Measurements from ENCODE around the gene PXDN.

PXDN gene

GRCh38 chr2:1675633-1676032, 68.7 kb downstream of the PXDN start:
- no peak overlapping the region for H3K4me3 ChIP-seq (ENCODE audit: low read length)
- H3K4ac ChIP-seq (ENCODE audit: low read depth, low read length): no peak overlapping the region
- H3K4me1 ChIP-seq (ENCODE audit: control insufficient read depth, low read depth, low read length): no peaks in the 10 kb centered on the region
- H3K36me3 ChIP-seq (ENCODE audit: control insufficient read depth, insufficient read depth, low read length): peaks cover 26% of the 10 kb centered on the region
- no peak overlapping the region for H2BK120ac ChIP-seq (ENCODE audit: low read depth, low read length)
- no peak overlapping the region for H3K27ac ChIP-seq (ENCODE audit: low read depth, low read length)
- H3K4me2 ChIP-seq (ENCODE audit: low read length): no peak overlapping the region
- no peak overlapping the region for H3K9ac ChIP-seq (ENCODE audit: low read length)
- no peak overlapping the region for H4K5ac ChIP-seq (ENCODE audit: low read length)
- H2BK5ac ChIP-seq (ENCODE audit: low read length): no peak overlapping the region
- no peak overlapping the region for H3K56ac ChIP-seq (ENCODE audit: low read length)
- H3K79me1 ChIP-seq (ENCODE audit: low read length): no peaks in the 10 kb centered on the region
- DNase-seq: no peak
- no CpG with 5 or more reads among the region's 8 CpGs for WGBS (ENCODE audit: extremely low coverage, insufficient coverage, low lambda C conversion rate)
- no peaks in the 10 kb centered on the region for H3K27me3 ChIP-seq (ENCODE audit: insufficient read depth, low read length, poor library complexity)
- no peak overlapping the region for H3K18ac ChIP-seq (ENCODE audit: low read length)
- H2AK5ac ChIP-seq (ENCODE audit: low read length): no peak overlapping the region
- H4K8ac ChIP-seq (ENCODE audit: low read depth, low read length): no peak overlapping the region
- H2BK15ac ChIP-seq (replicated peaks; ENCODE audit: low read depth): no peak overlapping the region
- H3K23ac ChIP-seq (ENCODE audit: low read length): no peak overlapping the region
- no peaks in the 10 kb centered on the region for H3K79me2 ChIP-seq (ENCODE audit: control insufficient read depth, insufficient read depth, low read length)

GRCh38 chr2:1674766-1675397, 69.4 kb downstream of the PXDN start:
- no peak for DNase-seq
- no peak overlapping the region for H3K18ac ChIP-seq (ENCODE audit: low read length)
- H3K56ac ChIP-seq (ENCODE audit: low read length): no peak overlapping the region
- no peak overlapping the region for H3K9ac ChIP-seq (ENCODE audit: low read length)
- H2BK15ac ChIP-seq (replicated peaks; ENCODE audit: low read depth): no peak overlapping the region
- peaks cover 25% of the 10 kb centered on the region for H3K36me3 ChIP-seq (ENCODE audit: control insufficient read depth, insufficient read depth, low read length)
- no peaks in the 10 kb centered on the region for H3K79me2 ChIP-seq (ENCODE audit: control insufficient read depth, insufficient read depth, low read length)
- no peak overlapping the region for H3K4ac ChIP-seq (ENCODE audit: low read depth, low read length)
- no peak overlapping the region for H2BK5ac ChIP-seq (ENCODE audit: low read length)
- H2AK5ac ChIP-seq (ENCODE audit: low read length): no peak overlapping the region
- H3K23ac ChIP-seq (ENCODE audit: low read length): no peak overlapping the region
- H3K79me1 ChIP-seq (ENCODE audit: low read length): no peaks in the 10 kb centered on the region
- no peak overlapping the region for H3K27ac ChIP-seq (ENCODE audit: low read depth, low read length)
- no peak overlapping the region for H3K4me3 ChIP-seq (ENCODE audit: low read length)
- no peak overlapping the region for H2BK120ac ChIP-seq (ENCODE audit: low read depth, low read length)
- H4K8ac ChIP-seq (ENCODE audit: low read depth, low read length): no peak overlapping the region
- no peak overlapping the region for H4K5ac ChIP-seq (ENCODE audit: low read length)
- no peaks in the 10 kb centered on the region for H3K27me3 ChIP-seq (ENCODE audit: insufficient read depth, low read length, poor library complexity)
- H3K4me2 ChIP-seq (ENCODE audit: low read length): no peak overlapping the region
- H3K4me1 ChIP-seq (ENCODE audit: control insufficient read depth, low read depth, low read length): no peaks in the 10 kb centered on the region
- WGBS (ENCODE audit: extremely low coverage, insufficient coverage, low lambda C conversion rate): no CpG with 5 or more reads among the region's 18 CpGs

- Histone ChIP-seq H3K27me3 (ENCODE audit: insufficient read depth, low read length, poor library complexity) (no peaks in the 10 kb centered on the region), H2AK5ac (ENCODE audit: low read length) (no peak overlapping the region), H3K4me1 (ENCODE audit: control insufficient read depth, low read depth, low read length) (no peaks in the 10 kb centered on the region), H3K9ac (ENCODE audit: low read length) (no peak overlapping the region), H2BK120ac (ENCODE audit: low read depth, low read length) (no peak overlapping the region), H2BK15ac (replicated peaks; ENCODE audit: low read depth) (no peak overlapping the region), H4K5ac (ENCODE audit: low read length) (no peak overlapping the region), H3K23ac (ENCODE audit: low read length) (no peak overlapping the region), H3K4me2 (ENCODE audit: low read length) (no peak overlapping the region), H3K4me3 (ENCODE audit: low read length) (no peak overlapping the region), H3K56ac (ENCODE audit: low read length) (no peak overlapping the region), H2BK5ac (ENCODE audit: low read length) (no peak overlapping the region), H3K27ac (ENCODE audit: low read depth, low read length) (no peak overlapping the region), H3K79me2 (ENCODE audit: control insufficient read depth, insufficient read depth, low read length) (no peaks in the 10 kb centered on the region), H3K36me3 (ENCODE audit: control insufficient read depth, insufficient read depth, low read length) (peaks cover 20% of the 10 kb centered on the region), H4K8ac (ENCODE audit: low read depth, low read length) (no peak overlapping the region), H3K4ac (ENCODE audit: low read depth, low read length) (no peak overlapping the region), H3K18ac (ENCODE audit: low read length) (no peak overlapping the region), H3K79me1 (ENCODE audit: low read length) (no peaks in the 10 kb centered on the region)
- WGBS (ENCODE audit: extremely low coverage, insufficient coverage, low lambda C conversion rate): no CpG with 5 or more reads among the region's 9 CpGs
- no peak for DNase-seq
Measured at GRCh38 chr2:1674276-1674675, 70.0 kb downstream of the PXDN start.

GRCh38 chr2:1673160-1673944, 71.0 kb downstream of the PXDN start:
- H4K5ac ChIP-seq (ENCODE audit: low read length): no peak overlapping the region
- H3K27me3 ChIP-seq (ENCODE audit: insufficient read depth, low read length, poor library complexity): no peaks in the 10 kb centered on the region
- no peak overlapping the region for H3K56ac ChIP-seq (ENCODE audit: low read length)
- H3K23ac ChIP-seq (ENCODE audit: low read length): no peak overlapping the region
- no peaks in the 10 kb centered on the region for H3K4me1 ChIP-seq (ENCODE audit: control insufficient read depth, low read depth, low read length)
- no peak overlapping the region for H2AK5ac ChIP-seq (ENCODE audit: low read length)
- no peak for DNase-seq
- no peak overlapping the region for H3K4me3 ChIP-seq (ENCODE audit: low read length)
- WGBS (ENCODE audit: extremely low coverage, insufficient coverage, low lambda C conversion rate): no CpG with 5 or more reads among the region's 18 CpGs
- peaks cover 15% of the 10 kb centered on the region for H3K36me3 ChIP-seq (ENCODE audit: control insufficient read depth, insufficient read depth, low read length)
- H3K4me2 ChIP-seq (ENCODE audit: low read length): no peak overlapping the region
- H3K79me2 ChIP-seq (ENCODE audit: control insufficient read depth, insufficient read depth, low read length): no peaks in the 10 kb centered on the region
- H2BK120ac ChIP-seq (ENCODE audit: low read depth, low read length): no peak overlapping the region
- H2BK15ac ChIP-seq (replicated peaks; ENCODE audit: low read depth): no peak overlapping the region
- H3K9ac ChIP-seq (ENCODE audit: low read length): no peak overlapping the region
- H3K27ac ChIP-seq (ENCODE audit: low read depth, low read length): no peak overlapping the region
- H3K18ac ChIP-seq (ENCODE audit: low read length): no peak overlapping the region
- no peak overlapping the region for H3K4ac ChIP-seq (ENCODE audit: low read depth, low read length)
- H4K8ac ChIP-seq (ENCODE audit: low read depth, low read length): no peak overlapping the region
- H3K79me1 ChIP-seq (ENCODE audit: low read length): no peaks in the 10 kb centered on the region
- H2BK5ac ChIP-seq (ENCODE audit: low read length): no peak overlapping the region

- Histone ChIP-seq H2BK15ac (replicated peaks; ENCODE audit: low read depth) (no peak overlapping the region), H3K79me2 (ENCODE audit: control insufficient read depth, insufficient read depth, low read length) (no peaks in the 10 kb centered on the region), H3K4me1 (ENCODE audit: control insufficient read depth, low read depth, low read length) (no peaks in the 10 kb centered on the region), H3K27ac (ENCODE audit: low read depth, low read length) (no peak overlapping the region), H3K79me1 (ENCODE audit: low read length) (no peaks in the 10 kb centered on the region), H3K4me2 (ENCODE audit: low read length) (no peak overlapping the region), H2BK120ac (ENCODE audit: low read depth, low read length) (no peak overlapping the region), H3K23ac (ENCODE audit: low read length) (no peak overlapping the region), H3K9ac (ENCODE audit: low read length) (no peak overlapping the region), H3K36me3 (ENCODE audit: control insufficient read depth, insufficient read depth, low read length) (peaks cover 13% of the 10 kb centered on the region), H3K4me3 (ENCODE audit: low read length) (no peak overlapping the region), H3K56ac (ENCODE audit: low read length) (no peak overlapping the region), H3K4ac (ENCODE audit: low read depth, low read length) (no peak overlapping the region), H2BK5ac (ENCODE audit: low read length) (no peak overlapping the region), H4K5ac (ENCODE audit: low read length) (no peak overlapping the region), H3K18ac (ENCODE audit: low read length) (no peak overlapping the region), H3K27me3 (ENCODE audit: insufficient read depth, low read length, poor library complexity) (no peaks in the 10 kb centered on the region), H4K8ac (ENCODE audit: low read depth, low read length) (no peak overlapping the region), H2AK5ac (ENCODE audit: low read length) (no peak overlapping the region)
- WGBS (ENCODE audit: extremely low coverage, insufficient coverage, low lambda C conversion rate): no CpG with 5 or more reads among the region's 5 CpGs
- DNase-seq: no peak
Measured at GRCh38 chr2:1672738-1673137, 71.6 kb downstream of the PXDN start.

Measured in mesendoderm (in vitro differentiated cells).